Thyroid gland (tissue), 4 donors: Measurements from ENCODE around the gene CSNK1E. TPM values are rescaled to one million over a fixed set of nuclear protein-coding genes. Genes with fewer than 3 reads are reported as not detected.

Experiments
- DNase-seq, 2 donors: peaks; one replicate each; pipeline ENCODE4 v3.0.0-alpha.2; 2019
- H3K27ac ChIP-seq, 3 donors: fragments of 200-600 bp; sonication (generic); 1 replicate in 2 of 3; 2 replicates in 1 of 3; pipeline ENCODE4 v1.5.1; 2016 to 2019; ENCODE audit warnings: mild to moderate bottlenecking in 1 of 3, moderate library complexity in 1 of 3
- H3K27me3 ChIP-seq: fragments of 200-600 bp; sonication (generic); one replicate; pipeline ENCODE4 v1.5.1; 2019
- H3K36me3 ChIP-seq, 2 donors: fragments of 200-600 bp; sonication (generic); one replicate each; pipeline ENCODE4 v1.5.1; 2016 to 2019
- H3K4me1 ChIP-seq, 2 donors: fragments of 200-600 bp; sonication (generic); one replicate each; pipeline ENCODE4 v1.5.1; 2017 to 2019
- H3K4me3 ChIP-seq, 3 donors: fragments of 200-600 bp; sonication (generic); replicated peaks in 1 of 3; 1 replicate in 2 of 3; 2 replicates in 1 of 3; pipeline ENCODE4 v1.5.1; 2016; ENCODE audit warnings: mild to moderate bottlenecking in 1 of 3
- H3K9me3 ChIP-seq: fragments of 200-600 bp; sonication (generic); one replicate; pipeline ENCODE4 v1.5.1; 2017
- CTCF ChIP-seq, 6 experiments: fragments of 200-600 bp in 3 of 6; fragments of 450-650 bp in 3 of 6; sonication (generic) in 3 of 6; IDR thresholded peaks; one replicate each; pipeline ENCODE4 v1.5.1; 2016 to 2019; ENCODE audit warnings: antibody characterized with exemption in 6 of 6, mild to moderate bottlenecking in 2 of 6, inconsistent platforms in 1 of 6, moderate library complexity in 1 of 6
- POLR2A ChIP-seq, 2 donors: fragments of 450-650 bp; IDR thresholded peaks; one replicate each; pipeline ENCODE4 v1.6.1; 2017; ENCODE audit warnings: antibody characterized with exemption in 2 of 2, mild to moderate bottlenecking in 2 of 2, moderate library complexity in 1 of 2
- WGBS, 2 donors: methylation state at CpG; one replicate each; pipeline ENCODE4 v1.1.5; 2017; 5-methylcytosine and 5-hydroxymethylcytosine counted together
- intact Hi-C: fragments of 100-400 bp; cut with DNase I; formaldehyde crosslinking; loops from one replicate; pipeline ENCODE4 v1.15.1; 2023
- total RNA-seq, 4 donors: library from RNA; depleted of rRNA; stranded (reverse); fragments of >200 nt; gene quantifications; one replicate each; pipeline ENCODE4 v1.2.3, GENCODE V29; 2016

The CSNK1E gene
- total RNA-seq, 4 donors from 2014 or later: 53.2 to 98.4 (median 69.5) TPM

GRCh38 chr22:38318792-38319773, 1.9 kb upstream of the CSNK1E start:
- no peaks in the 10 kb centered on the region for H3K27me3 ChIP-seq
- H3K4me1 ChIP-seq: peaks cover 21 to 22% of the 10 kb centered on the region in 2 donors
- intact Hi-C loops: loop anchor here (5.0 kb wide), 2 partner anchors 47 to 117 kb away; partner anchors contain the start of genes MAFF and TMEM184B
- WGBS, 2 donors: 91 to 96% methylated on average over 14 of the region's 14 CpGs
- H3K9me3 ChIP-seq: no peaks in the 10 kb centered on the region
- no peak for TF ChIP-seq CTCF (IDR thresholded peaks at IDR 0.05)
- TF ChIP-seq POLR2A (IDR thresholded peaks at IDR 0.05): no peak
- H3K4me3 ChIP-seq: no peak overlapping the region
- no peak for DNase-seq
- H3K27ac ChIP-seq: peak overlapping the region in 2 of 3 donors; percentile 93 to 97
- no peaks in the 10 kb centered on the region for H3K36me3 ChIP-seq

GRCh38 chr22:38317995-38318715, 922 bp upstream of the CSNK1E start:
- peak overlapping the region in 1 of 3 donors; percentile 32 for H3K4me3 ChIP-seq
- H3K27ac ChIP-seq: peak overlapping the region; percentile 93 to 97 (median 97)
- TF ChIP-seq CTCF (IDR thresholded peaks at IDR 0.05): no peak
- TF ChIP-seq POLR2A (IDR thresholded peaks at IDR 0.05): peak in 1 of 2 donors; percentile 15
- peak in 1 of 2 donors; percentile 28 for DNase-seq
- H3K36me3 ChIP-seq: no peaks in the 10 kb centered on the region
- H3K9me3 ChIP-seq: no peaks in the 10 kb centered on the region
- H3K27me3 ChIP-seq: no peaks in the 10 kb centered on the region
- peaks cover 26 to 30% of the 10 kb centered on the region in 2 donors for H3K4me1 ChIP-seq
- intact Hi-C loops: loop anchor here (5.0 kb wide), 2 partner anchors 46 to 116 kb away; partner anchors contain the start of genes MAFF and TMEM184B
- WGBS, 2 donors: 48 to 52% methylated on average over 17 to 18 of the region's 18 CpGs

- TF ChIP-seq POLR2A (IDR thresholded peaks at IDR 0.05) (peak in 1 of 2 donors; percentile 49), CTCF (IDR thresholded peaks at IDR 0.05) (no peak)
- peak; percentile 74 to 75 for DNase-seq
- H3K27me3 ChIP-seq: no peaks in the 10 kb centered on the region
- H3K4me1 ChIP-seq: peaks cover 30 to 39% of the 10 kb centered on the region in 2 donors
- no peaks in the 10 kb centered on the region for H3K9me3 ChIP-seq
- intact Hi-C loops: loop anchor here (5.0 kb wide), 2 partner anchors 44 to 114 kb away; partner anchors contain the start of genes MAFF and TMEM184B
- peak overlapping the region; percentile 93 to 99 (median 97) for H3K27ac ChIP-seq
- no peaks in the 10 kb centered on the region for H3K36me3 ChIP-seq
- 1 to 2% methylated on average over 10 to 40 of the region's 52 CpGs for WGBS, 2 donors
- peak overlapping the region; percentile 42 to 81 (median 71) for H3K4me3 ChIP-seq
These were observed 690 bp downstream of the CSNK1E start for GRCh38 chr22:38316364-38317121.

GRCh38 chr22:38315823-38316363, 1.3 kb downstream of the CSNK1E start:
- 7 to 12% methylated on average over 11 to 12 of the region's 12 CpGs for WGBS, 2 donors
- Histone ChIP-seq H3K4me1 (peaks cover 34 to 44% of the 10 kb centered on the region in 2 donors), H3K27me3 (no peaks in the 10 kb centered on the region), H3K27ac (peak overlapping the region; percentile 93 to 99 (median 97)), H3K4me3 (peak overlapping the region in 2 of 3 donors; percentile 71 to 81), H3K9me3 (no peaks in the 10 kb centered on the region), H3K36me3 (peaks cover 0 to under 1% of the 10 kb centered on the region in 2 donors)
- peak; percentile 9 to 10 for DNase-seq
- intact Hi-C loops: loop anchor here (5.0 kb wide), 2 partner anchors 44 to 114 kb away; partner anchors contain the start of genes MAFF and TMEM184B
- TF ChIP-seq CTCF (IDR thresholded peaks at IDR 0.05) (no peak), POLR2A (IDR thresholded peaks at IDR 0.05) (no peak)
